Posterior vena cava (tissue), 2 donors: Measurements from ENCODE around the gene EIF4A2. TPM values are rescaled to one million over a fixed set of nuclear protein-coding genes. Genes with fewer than 3 reads are reported as not detected.

ENCODE experiments used
- microRNA-seq, 2 donors: library from miRNA; unstranded; fragments of <30 nt; microRNA quantifications; one replicate each; pipeline ENCODE4 v1.2.0, GENCODE V29; 2020 to 2021; ENCODE audit warnings: borderline microRNAs expressed in 2 of 2
- total RNA-seq, 2 donors: library from RNA; stranded (reverse); fragmentation: NEBNext Ultra II Directional; extraction: Animal tissue kit (Norgen Biotek cat#: 25700); gene quantifications; one replicate each; pipeline ENCODE4 v1.2.1, GENCODE V29; 2021
- donor health status: DM: yes; HTN: yes; CAD: no.
- donor health status: DM: yes; HTN: yes; CAD: no.

Gene EIF4A2
- total RNA-seq, 2 donors from 2014 or later = 263 to 283 TPM

Small RNA genes within 50 kb of the gene (microRNA-seq; reads per million reads assigned to microRNA genes)
- 5.2 to 17.5 reads per million in 2 donors for gene MIR1248

Other genes starting within 250 kb of the EIF4A2 start
- 1 to 10 TPM; 1.9 to 2.8 TPM for gene CRYGS, start 239.2 kb upstream of the EIF4A2 start, total RNA-seq
- 1 to 10 TPM; 6.6 to 9.2 TPM for gene TBCCD1, start 216.2 kb upstream of the EIF4A2 start, total RNA-seq
- gene DNAJB11, start 212.9 kb upstream of the EIF4A2 start, total RNA-seq = 10 to 100 TPM; 37.0 to 39.5 TPM
- gene AHSG, start 170.5 kb upstream of the EIF4A2 start, total RNA-seq = not detected
- under 1 TPM; 0.79 to 0.90 TPM for gene FETUB, start 143.2 kb upstream of the EIF4A2 start, total RNA-seq
- gene HRG, start 117.6 kb upstream of the EIF4A2 start, total RNA-seq = not detected
- under 1 TPM in 1 of 2 donors, not detected in 1; 0.14 TPM for gene KNG1, start 66.2 kb upstream of the EIF4A2 start, total RNA-seq
- 10 to 100 TPM; 10.9 to 12.4 TPM for gene RFC4, start 22.9 kb downstream of the EIF4A2 start, total RNA-seq
- gene ADIPOQ, start 59.1 kb downstream of the EIF4A2 start, total RNA-seq = 1 to 10 TPM; 1.5 to 1.9 TPM
- gene ST6GAL1, start 146.9 kb downstream of the EIF4A2 start, total RNA-seq = 10 to 100 TPM; 41.9 to 53.3 TPM